Activated CD8-positive, alpha-beta memory T cell treated with anti-CD3 and anti-CD28 coated beads for 4 hours (primary cell): Measurements from ENCODE around the gene CLCN2.

Experiments used
- DNase-seq, 2 donors: peaks; one replicate each; pipeline ENCODE4 v3.0.0-alpha.2; 2020; ENCODE audit warnings: low read depth in 2 of 2

The CLCN2 gene

DNA sequence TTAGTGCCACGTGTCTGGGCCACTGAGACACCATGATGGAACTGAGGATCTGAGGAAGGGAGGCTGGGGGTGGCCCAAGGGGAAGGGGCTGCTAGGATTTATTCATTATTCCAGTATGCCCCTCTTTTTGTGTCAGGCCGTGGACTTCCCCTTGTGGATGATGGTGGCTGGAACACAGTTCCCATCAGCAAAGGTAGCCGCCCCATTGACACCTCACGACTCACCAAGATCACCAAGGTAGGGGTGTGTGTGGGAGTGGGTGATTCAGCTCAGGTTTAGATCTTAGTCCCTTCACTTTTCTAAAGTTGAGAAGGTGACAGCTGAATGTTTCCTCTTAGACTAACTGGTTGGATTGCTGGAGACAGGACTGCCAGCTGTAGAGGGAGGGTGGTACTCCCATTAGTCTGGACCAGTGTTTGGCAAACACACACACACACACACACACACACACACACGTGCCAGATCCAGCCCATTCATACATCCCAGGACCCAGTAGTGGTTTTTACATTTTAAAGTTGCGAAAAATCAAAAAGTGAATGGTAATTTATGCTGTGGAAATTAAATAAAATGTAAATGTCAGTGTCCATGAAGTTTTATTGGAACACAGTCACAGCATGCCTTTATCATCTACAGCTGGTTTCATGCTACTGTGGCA is 35.6 kb downstream of the CLCN2 start:
- peak in 1 of 2 donors; percentile 13 for DNase-seq

DNA sequence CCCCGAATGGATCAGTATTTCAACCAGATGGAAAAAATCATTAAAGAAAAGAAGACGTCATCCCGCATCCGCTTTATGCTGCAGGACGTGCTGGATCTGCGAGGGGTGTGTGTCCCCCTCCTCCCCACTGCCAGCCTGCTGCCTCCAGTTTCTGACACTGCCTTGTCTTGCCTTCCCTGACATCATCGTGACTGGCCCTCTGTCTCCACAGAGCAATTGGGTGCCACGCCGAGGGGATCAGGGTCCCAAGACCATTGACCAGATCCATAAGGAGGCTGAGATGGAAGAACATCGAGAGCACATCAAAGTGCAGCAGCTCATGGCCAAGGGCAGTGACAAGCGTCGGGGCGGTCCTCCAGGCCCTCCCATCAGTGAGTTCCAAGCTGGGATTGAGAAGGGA is 36.1 kb downstream of the CLCN2 start:
- DNase-seq: no peak

- no peak for DNase-seq
Observed at GRCh38 chr3:184323696-184324095, 37.7 kb downstream of the CLCN2 start.

GRCh38 chr3:184322731-184323487 is 38.5 kb downstream of the CLCN2 start:
- no peak for DNase-seq

DNA sequence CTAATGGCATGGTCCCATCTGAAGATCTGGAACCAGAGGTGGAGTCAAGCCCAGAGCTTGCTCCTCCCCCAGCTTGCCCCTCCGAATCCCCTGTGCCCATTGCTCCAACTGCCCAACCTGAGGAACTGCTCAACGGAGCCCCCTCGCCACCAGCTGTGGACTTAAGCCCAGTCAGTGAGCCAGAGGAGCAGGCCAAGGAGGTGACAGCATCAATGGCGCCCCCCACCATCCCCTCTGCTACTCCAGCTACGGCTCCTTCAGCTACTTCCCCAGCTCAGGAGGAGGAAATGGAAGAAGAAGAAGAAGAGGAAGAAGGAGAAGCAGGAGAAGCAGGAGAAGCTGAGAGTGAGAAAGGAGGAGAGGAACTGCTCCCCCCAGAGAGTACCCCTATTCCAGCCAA is 39.7 kb downstream of the CLCN2 start:
- no peak for DNase-seq

- DNase-seq: peak in 1 of 2 donors; percentile 23
Observed at GRCh38 chr3:184320104-184320445, 41.3 kb downstream of the CLCN2 start.

GRCh38 chr3:184317201-184317600 is 44.2 kb downstream of the CLCN2 start:
- DNase-seq: no peak

DNA sequence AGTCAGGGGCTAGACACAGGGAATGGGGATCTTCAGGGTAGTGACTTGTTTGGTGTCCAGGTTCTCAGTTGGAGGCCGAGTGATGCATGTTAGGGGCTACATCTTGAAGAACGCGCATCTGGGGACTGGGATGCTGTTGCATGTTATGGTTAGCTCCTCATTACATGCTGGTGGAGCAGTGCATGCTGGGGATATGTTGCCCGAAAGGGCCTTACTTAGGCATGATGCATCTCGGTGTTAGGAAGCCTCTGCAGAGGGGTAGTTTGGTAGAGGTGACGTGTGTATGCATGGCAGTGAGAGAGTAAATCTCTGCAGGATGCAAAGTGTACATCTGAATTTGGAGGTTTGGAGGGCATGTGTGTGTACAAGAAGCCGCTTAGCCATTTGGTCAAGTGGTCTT is 44.6 kb downstream of the CLCN2 start:
- DNase-seq: no peak

- no peak for DNase-seq
Observed at GRCh38 chr3:184315871-184316661, 45.3 kb downstream of the CLCN2 start.

GRCh38 chr3:184315543-184315867 is 45.9 kb downstream of the CLCN2 start:
- DNase-seq: no peak

DNA sequence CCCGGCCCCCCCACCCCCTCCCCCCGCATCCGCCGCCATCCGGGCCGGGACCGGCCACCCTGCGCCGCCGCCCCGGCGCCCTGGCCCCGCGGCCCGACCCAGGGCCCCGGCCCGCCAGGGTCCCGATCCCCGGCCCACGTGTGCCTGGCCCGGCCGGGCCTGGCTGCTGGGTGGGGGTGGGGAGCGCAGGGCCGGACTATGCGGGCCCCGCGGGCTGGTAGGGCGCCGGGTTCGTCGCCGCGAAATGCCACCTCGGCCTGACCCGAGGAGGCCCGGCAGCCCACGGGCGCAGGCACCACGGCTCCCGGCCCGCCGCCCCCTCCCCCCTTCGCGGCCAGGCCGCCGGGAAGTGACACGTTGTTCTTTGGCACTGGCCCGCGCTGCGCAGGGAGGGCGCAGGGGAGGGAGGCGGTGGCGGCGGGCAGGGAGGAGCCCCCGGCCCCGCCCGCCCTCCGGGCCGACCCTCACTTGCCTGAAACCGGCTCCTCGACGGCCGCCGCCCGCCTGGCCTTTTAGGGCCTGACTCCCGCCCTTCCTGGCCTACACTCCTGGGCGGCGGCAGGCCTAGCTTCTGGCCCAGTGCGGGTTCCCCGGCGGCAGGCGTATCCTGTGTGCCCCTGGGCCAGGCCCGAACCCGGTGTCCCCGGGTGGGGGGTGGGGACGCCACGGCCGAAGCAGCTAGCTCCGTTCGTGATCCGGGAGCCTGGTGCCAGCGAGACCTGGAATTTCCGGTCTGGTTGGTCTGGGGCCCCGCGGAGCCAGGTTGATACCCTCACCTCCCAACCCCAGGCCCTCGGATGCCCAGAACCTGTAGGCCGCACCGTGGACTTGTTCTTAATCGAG is 46.5 kb downstream of the CLCN2 start:
- peak; percentile 41 to 42 for DNase-seq

- peak; percentile 84 to 85 for DNase-seq
Observed at GRCh38 chr3:184314363-184314699, 47.1 kb downstream of the CLCN2 start, which contains the start of gene EIF4G1. EIF4G1 (plus strand) TSS chr3:184314606; CDS start chr3:184315797, 1,191 bp downstream.

DNA sequence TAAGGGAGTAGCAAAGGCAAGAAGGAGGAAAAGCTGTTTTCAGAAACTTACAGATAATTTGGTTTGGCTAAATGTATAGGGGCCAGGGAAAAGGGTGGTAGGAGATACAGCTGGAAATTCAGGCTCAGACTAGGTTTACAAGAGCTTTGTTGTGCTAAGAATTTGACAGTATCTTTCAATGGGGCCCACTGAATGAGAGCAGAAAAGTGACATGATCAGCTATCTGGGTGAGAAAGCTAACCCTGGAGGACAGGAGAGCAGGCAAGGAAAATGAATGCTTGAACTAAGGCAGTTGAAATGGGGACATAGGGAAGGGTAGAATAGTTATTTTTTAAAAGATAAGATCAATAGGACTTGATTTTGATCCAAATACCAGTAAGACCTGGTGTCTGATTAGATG is 49.8 kb downstream of the CLCN2 start:
- DNase-seq: no peak

GRCh38 chr3:184308744-184309143 is 52.7 kb downstream of the CLCN2 start:
- DNase-seq: no peak

DNA sequence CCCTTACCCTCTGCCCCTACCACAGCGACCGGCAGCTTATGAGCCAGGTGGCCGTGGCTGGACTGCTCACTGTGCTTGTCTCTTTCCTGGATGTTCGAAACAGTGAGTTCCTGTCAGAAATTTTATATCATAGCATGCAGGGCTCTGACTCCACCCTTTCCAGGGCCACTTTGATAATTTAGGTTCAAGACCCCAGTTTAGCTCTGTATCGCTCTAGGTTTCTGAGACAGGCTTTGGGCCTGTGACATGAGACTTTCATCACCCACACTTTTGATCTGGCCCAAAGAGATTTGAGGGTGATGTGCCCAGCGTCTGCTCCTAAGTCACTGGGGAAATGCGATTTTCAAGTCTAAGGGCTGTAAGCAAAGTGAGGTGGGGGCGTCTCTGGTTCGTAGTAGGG is 53.5 kb downstream of the CLCN2 start:
- DNase-seq: no peak

DNA sequence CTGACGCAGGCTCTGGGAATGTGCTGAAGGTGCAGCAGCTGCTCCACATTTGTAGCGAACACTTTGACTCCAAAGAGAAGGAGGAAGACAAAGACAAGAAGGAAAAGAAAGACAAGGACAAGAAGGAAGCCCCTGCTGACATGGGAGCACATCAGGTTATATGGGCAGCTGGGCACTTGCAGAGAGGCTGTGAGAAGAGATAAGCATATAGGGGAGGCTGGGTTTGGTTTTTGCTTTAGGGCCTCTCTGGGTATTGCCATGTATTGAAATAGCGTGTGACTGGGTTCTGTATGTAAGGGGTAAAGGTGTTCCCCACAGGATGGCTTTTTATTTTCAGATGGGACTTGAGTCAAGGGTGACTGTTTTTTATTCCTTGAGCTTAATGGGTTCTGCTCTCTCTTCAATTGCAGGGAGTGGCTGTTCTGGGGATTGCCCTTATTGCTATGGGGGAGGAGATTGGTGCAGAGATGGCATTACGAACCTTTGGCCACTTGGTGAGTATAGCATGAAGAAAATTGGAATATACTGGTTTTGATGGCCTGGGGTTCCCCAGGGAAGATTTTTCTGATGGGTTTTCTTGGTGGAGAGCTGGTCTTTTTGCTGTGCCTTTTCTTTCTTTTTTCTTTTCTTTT is 54.9 kb downstream of the CLCN2 start:
- DNase-seq: no peak

DNA sequence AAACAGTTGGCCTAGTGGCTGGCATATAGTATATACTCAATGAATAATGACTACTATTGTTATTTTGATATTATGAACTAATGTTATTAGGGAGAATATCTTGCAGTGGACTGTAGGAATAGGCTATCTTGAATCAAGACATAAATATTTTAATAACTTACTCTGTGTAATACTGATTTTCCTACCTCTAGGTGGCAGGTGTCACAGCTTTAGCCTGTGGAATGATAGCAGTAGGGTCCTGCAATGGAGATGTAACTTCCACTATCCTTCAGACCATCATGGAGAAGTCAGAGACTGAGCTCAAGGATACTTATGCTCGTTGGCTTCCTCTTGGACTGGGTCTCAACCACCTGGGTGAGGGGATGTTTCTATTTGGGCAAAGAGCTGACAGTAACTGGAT is 55.8 kb downstream of the CLCN2 start:
- DNase-seq: no peak

- DNase-seq: no peak
Observed at GRCh38 chr3:184300378-184300720, 61.1 kb downstream of the CLCN2 start.

DNA sequence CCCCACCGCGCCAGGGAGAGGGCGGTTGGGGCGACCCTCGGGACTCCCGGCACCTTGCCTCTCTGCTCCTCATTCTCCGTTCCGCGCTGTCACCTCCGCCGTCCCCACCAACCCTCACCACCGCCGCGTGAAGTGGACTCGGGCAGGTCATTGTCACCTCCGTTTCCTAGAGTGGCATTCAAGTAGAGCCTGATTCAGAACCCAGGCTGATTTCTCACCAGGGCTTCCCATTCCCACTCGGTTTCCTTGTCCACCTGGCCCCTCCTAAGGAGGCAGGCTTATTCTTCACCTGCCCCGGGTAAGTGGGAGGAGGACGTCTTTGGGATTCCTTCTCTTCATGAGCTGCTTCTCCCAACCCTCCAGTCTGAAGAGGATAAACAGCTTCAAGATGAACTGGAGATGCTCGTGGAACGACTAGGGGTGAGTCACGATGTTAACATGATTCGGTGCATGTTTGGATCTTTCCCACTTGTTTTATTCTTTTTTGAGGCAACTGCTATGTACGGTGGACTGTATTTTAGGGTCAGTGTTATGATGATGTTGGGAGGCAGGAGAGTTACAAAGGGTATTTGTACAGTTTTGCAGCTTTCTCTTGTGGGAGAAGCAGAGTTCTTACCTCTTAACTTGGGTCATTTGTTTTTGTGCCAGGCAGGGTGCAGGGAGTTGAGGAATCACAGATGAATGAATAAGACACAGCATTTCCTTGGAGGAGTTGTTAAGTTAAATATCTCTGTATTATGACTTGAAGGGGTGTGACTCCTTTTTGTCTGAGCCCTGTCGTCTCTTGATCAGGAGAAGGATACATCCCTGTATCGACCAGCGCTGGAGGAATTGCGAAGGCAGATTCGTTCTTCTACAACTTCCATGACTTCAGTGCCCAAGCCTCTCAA is 61.7 kb downstream of the CLCN2 start:
- DNase-seq: no peak

- DNase-seq: peak; percentile 97 to 98
Observed at GRCh38 chr3:184298759-184299487, 62.5 kb downstream of the CLCN2 start, which contains the start of gene PSMD2. PSMD2 (plus strand) TSS chr3:184299241; CDS start chr3:184299267, 26 bp downstream.
